Left kidney (tissue), 2 donors: ENCODE results near the gene SKIDA1. TPM values are rescaled to one million over a fixed set of nuclear protein-coding genes. Genes with fewer than 3 reads are reported as not detected.

ENCODE experiments used
- DNase-seq: peaks from one replicate; pipeline ENCODE4 v3.0.0-alpha.2; 2013
- polyA plus RNA-seq: library from polyadenylated mRNA; unstranded; fragments of 120-200 nt; gene quantifications from one replicate; pipeline ENCODE4 v1.2.1, GENCODE V29; 2013; ENCODE audit not compliant: insufficient read length

Gene SKIDA1
- polyA plus RNA-seq, 1 donor = 12.2 TPM

- peak; percentile 27 for DNase-seq
Measured at GRCh38 chr10:21529032-21529910, 3.8 kb upstream of the SKIDA1 start.

GRCh38 chr10:21528236-21529031 lies 3.0 kb upstream of the SKIDA1 start:
- DNase-seq = peak; percentile 59

- peak; percentile 60 for DNase-seq
Measured at GRCh38 chr10:21527598-21528235, 2.2 kb upstream of the SKIDA1 start.

- no peak for DNase-seq
Measured at GRCh38 chr10:21526860-21527597, 1.5 kb upstream of the SKIDA1 start.

GRCh38 chr10:21526188-21526859 lies 842 bp upstream of the SKIDA1 start:
- DNase-seq = peak; percentile 90

- DNase-seq = peak; percentile 49
Measured at GRCh38 chr10:21524526-21525366, 736 bp downstream of the SKIDA1 start.

GRCh38 chr10:21524131-21524525 lies 1.4 kb downstream of the SKIDA1 start:
- DNase-seq = no peak

- DNase-seq = peak; percentile 46
Measured at GRCh38 chr10:21523557-21524008, 1.9 kb downstream of the SKIDA1 start.

- peak; percentile 48 for DNase-seq
Measured at GRCh38 chr10:21522631-21523406, 2.7 kb downstream of the SKIDA1 start.

- DNase-seq = peak; percentile 27
Measured at GRCh38 chr10:21521751-21522533, 3.5 kb downstream of the SKIDA1 start.

- DNase-seq = peak; percentile 8
Measured at GRCh38 chr10:21520949-21521348, 4.5 kb downstream of the SKIDA1 start.

- DNase-seq = peak; percentile 25
Measured at GRCh38 chr10:21520509-21520908, 5.0 kb downstream of the SKIDA1 start.

GRCh38 chr10:21519941-21520436 lies 5.5 kb downstream of the SKIDA1 start:
- peak; percentile 68 for DNase-seq

- DNase-seq = peak; percentile 41
Measured at GRCh38 chr10:21519397-21519933, 6.0 kb downstream of the SKIDA1 start.

GRCh38 chr10:21518641-21519396 lies 6.7 kb downstream of the SKIDA1 start:
- DNase-seq = peak; percentile 52

- DNase-seq = peak; percentile 92
Measured at GRCh38 chr10:21518149-21518640, 7.3 kb downstream of the SKIDA1 start.
